ENCODE measurements around the gene ADAM33.

The ADAM33 gene

GRCh38 chr20:3659492-3660261 is 22.1 kb downstream of the ADAM33 start:
- TF ChIP-seq, protein P1, sequence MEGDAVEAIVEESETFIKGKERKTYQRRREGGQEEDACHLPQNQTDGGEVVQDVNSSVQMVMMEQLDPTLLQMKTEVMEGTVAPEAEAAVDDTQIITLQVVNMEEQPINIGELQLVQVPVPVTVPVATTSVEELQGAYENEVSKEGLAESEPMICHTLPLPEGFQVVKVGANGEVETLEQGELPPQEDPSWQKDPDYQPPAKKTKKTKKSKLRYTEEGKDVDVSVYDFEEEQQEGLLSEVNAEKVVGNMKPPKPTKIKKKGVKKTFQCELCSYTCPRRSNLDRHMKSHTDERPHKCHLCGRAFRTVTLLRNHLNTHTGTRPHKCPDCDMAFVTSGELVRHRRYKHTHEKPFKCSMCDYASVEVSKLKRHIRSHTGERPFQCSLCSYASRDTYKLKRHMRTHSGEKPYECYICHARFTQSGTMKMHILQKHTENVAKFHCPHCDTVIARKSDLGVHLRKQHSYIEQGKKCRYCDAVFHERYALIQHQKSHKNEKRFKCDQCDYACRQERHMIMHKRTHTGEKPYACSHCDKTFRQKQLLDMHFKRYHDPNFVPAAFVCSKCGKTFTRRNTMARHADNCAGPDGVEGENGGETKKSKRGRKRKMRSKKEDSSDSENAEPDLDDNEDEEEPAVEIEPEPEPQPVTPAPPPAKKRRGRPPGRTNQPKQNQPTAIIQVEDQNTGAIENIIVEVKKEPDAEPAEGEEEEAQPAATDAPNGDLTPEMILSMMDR (IDR thresholded peaks at IDR 0.05; ENCODE audit: borderline replicate concordance, insufficient read depth, low read depth, low read length), result no peak
- H3K4me3 ChIP-seq (ENCODE audit: low read depth, low read length), result no peak overlapping the region

- H3K4me3 ChIP-seq (ENCODE audit: low read depth, low read length), result no peak overlapping the region
- TF ChIP-seq, protein P1 (IDR thresholded peaks at IDR 0.05; ENCODE audit: borderline replicate concordance, insufficient read depth, low read depth, low read length), result no peak
Observed at GRCh38 chr20:3658716-3659491, 22.9 kb downstream of the ADAM33 start.

DNA sequence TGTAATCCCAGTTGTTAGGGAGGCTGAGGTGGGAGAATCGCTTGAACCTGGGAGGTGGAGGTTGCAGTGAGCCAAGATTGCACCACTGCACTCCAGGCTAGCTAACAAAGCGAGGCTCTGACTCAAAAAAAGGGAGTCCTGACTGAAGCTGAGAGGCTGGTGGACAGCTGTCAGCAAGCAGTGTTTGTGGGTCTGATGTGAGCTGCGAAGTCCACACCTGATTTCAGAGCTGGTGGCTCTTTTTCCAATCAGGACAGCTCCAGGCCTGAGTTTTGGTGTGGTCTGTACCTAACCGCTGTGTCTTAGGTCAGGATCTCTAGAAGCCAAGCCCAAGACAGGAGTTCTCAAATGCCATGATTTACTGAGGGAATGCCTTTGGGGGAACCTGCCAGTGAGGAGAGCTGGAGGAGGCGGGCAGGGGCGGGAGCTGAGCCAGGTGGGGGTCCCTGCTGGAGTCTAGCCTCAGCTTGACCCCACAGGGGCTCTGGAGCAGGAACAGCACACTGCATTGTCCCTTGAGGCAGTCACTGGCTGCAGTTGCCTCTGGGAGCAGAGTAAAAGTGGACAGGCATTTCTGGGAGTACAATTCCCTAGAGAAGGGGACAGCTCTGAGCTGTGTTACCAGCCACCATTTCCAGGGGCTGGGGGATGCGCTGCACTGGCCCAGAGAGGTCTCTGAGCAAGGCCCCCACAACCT is 23.6 kb downstream of the ADAM33 start:
- H3K4me3 ChIP-seq (ENCODE audit: low read depth, low read length), result no peak overlapping the region
- TF ChIP-seq, protein P1 (IDR thresholded peaks at IDR 0.05; ENCODE audit: borderline replicate concordance, insufficient read depth, low read depth, low read length), result no peak

DNA sequence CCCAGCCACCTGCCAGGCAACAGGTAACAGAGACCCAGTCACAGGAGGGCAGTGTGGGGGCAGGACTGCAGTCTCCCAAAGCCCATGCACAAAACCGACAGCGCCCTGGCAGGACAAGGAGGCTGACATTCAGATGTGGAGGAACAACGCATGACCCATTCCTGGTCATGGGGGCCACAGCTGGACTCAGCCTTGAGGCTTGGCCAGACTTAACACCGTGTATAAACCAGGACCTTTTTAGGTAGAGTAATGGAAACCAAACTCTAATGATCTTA is 26.7 kb downstream of the ADAM33 start:
- H3K4me3 ChIP-seq (ENCODE audit: low read depth, low read length), result no peak overlapping the region
- TF ChIP-seq, protein P1 (IDR thresholded peaks at IDR 0.05; ENCODE audit: borderline replicate concordance, insufficient read depth, low read depth, low read length), result no peak

- no peak overlapping the region for H3K4me3 ChIP-seq (ENCODE audit: low read depth, low read length)
- TF ChIP-seq, protein P1 (IDR thresholded peaks at IDR 0.05; ENCODE audit: borderline replicate concordance, insufficient read depth, low read depth, low read length), result no peak
Observed at GRCh38 chr20:3654326-3655130, 27.3 kb downstream of the ADAM33 start.

DNA sequence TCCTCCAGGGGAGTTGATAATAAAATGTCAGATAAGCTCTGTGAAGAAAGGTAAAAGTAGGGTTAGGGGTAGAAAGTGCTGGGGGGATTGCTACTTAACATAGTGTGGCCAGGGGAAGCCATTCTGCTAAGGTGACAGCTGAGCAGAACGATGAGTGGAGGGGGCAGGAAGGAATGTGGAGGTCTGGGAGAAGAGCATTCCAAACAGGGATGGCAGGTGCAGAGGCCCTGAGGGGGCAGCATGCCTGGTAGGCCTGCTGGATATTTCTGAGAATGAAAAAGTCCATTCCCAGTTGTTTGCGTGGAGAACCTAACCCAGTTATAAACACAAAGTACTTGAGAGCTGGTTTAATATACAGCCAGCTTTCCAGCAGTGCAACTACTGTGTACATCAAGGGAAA is 27.9 kb downstream of the ADAM33 start:
- no peak overlapping the region for H3K4me3 ChIP-seq (ENCODE audit: low read depth, low read length)
- TF ChIP-seq, protein P1 (IDR thresholded peaks at IDR 0.05; ENCODE audit: borderline replicate concordance, insufficient read depth, low read depth, low read length), result no peak

Measured in GM12875 (cell line).